ENCODE measurements around the gene PHACTR3. TPM values are rescaled to one million over a fixed set of nuclear protein-coding genes. Genes with fewer than 3 reads are reported as not detected.

Gene PHACTR3
- total RNA-seq, 1 experiment from 2014 or later, result 10.0 TPM

DNA sequence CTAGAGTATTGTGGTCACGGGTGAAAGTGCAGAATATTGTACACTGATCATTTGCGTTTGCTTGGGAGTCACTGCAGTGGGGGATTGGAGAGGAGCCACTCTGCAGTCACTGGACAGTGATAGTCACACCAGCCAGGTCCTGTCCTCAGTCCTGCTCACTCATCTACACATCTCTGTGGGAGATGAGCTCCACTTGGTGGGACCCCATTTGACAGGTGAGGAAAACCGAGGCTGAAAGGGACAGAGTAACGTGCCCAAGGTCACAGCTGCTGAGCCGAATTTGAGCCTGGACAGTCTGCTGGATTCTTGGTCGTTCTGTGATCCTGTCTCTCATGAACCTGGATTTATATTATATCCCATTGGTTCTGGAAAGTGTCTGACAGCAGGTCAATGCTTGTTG is 17.7 kb upstream of the PHACTR3 start:
- CTCF ChIA-PET, result interaction anchor here (0.7 kb wide), 1 partner anchor 170 kb away, joined by 4 read pairs; no protein-coding TSS in a partner anchor
- intact Hi-C loops (cut with micrococcal nuclease; ENCODE audit: unreplicated experiment), result no loop called here
- Mint-ChIP-seq H3K36me3 (ENCODE audit: insufficient read depth, unreplicated experiment) (no peaks in the 10 kb centered on the region), H3K4me1 (ENCODE audit: low read depth, unreplicated experiment) (no peaks in the 10 kb centered on the region), H3K9me3 (ENCODE audit: low read depth, unreplicated experiment) (no peaks in the 10 kb centered on the region), H3K4me3 (ENCODE audit: low read depth, unreplicated experiment) (no peak overlapping the region), H3K27me3 (ENCODE audit: unreplicated experiment) (no peaks in the 10 kb centered on the region), H3K27ac (ENCODE audit: unreplicated experiment) (no peak overlapping the region)
- DNase-seq, result no peak
- BruUV-seq (replicated peaks), result no TSS peak
- TF ChIP-seq, protein P1, sequence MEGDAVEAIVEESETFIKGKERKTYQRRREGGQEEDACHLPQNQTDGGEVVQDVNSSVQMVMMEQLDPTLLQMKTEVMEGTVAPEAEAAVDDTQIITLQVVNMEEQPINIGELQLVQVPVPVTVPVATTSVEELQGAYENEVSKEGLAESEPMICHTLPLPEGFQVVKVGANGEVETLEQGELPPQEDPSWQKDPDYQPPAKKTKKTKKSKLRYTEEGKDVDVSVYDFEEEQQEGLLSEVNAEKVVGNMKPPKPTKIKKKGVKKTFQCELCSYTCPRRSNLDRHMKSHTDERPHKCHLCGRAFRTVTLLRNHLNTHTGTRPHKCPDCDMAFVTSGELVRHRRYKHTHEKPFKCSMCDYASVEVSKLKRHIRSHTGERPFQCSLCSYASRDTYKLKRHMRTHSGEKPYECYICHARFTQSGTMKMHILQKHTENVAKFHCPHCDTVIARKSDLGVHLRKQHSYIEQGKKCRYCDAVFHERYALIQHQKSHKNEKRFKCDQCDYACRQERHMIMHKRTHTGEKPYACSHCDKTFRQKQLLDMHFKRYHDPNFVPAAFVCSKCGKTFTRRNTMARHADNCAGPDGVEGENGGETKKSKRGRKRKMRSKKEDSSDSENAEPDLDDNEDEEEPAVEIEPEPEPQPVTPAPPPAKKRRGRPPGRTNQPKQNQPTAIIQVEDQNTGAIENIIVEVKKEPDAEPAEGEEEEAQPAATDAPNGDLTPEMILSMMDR (IDR thresholded peaks at IDR 0.05; ENCODE audit: unreplicated experiment), result no peak

DNA sequence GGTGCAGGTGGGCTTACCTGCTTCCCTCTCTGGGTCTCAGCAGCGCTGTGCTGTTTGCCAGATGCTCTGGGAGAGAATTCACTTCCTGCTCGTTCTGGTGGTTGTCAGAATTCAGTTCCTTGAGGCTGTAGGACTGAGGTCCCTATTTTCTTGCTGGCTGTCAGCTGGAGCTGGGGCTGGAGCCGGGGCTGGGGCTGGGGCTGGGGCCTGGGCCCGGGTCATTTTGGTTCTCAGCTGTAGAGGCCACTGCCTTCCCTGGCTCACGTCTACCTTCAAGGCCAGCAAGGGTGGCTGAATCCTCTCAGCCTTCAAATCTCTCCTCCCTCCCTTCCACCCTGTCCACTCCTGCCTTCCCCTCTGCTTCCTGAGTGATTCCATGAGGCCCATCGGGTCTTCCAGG is 16.8 kb upstream of the PHACTR3 start:
- intact Hi-C loops (cut with micrococcal nuclease; ENCODE audit: unreplicated experiment), result no loop called here
- Mint-ChIP-seq H3K4me1 (ENCODE audit: low read depth, unreplicated experiment) (no peaks in the 10 kb centered on the region), H3K27ac (ENCODE audit: unreplicated experiment) (no peak overlapping the region), H3K4me3 (ENCODE audit: low read depth, unreplicated experiment) (no peak overlapping the region), H3K36me3 (ENCODE audit: insufficient read depth, unreplicated experiment) (no peaks in the 10 kb centered on the region), H3K27me3 (ENCODE audit: unreplicated experiment) (no peaks in the 10 kb centered on the region), H3K9me3 (ENCODE audit: low read depth, unreplicated experiment) (no peaks in the 10 kb centered on the region)
- BruUV-seq (replicated peaks), result no TSS peak
- TF ChIP-seq, protein P1 (IDR thresholded peaks at IDR 0.05; ENCODE audit: unreplicated experiment), result no peak
- no peak for DNase-seq
- CTCF ChIA-PET, result no interaction called here

DNA sequence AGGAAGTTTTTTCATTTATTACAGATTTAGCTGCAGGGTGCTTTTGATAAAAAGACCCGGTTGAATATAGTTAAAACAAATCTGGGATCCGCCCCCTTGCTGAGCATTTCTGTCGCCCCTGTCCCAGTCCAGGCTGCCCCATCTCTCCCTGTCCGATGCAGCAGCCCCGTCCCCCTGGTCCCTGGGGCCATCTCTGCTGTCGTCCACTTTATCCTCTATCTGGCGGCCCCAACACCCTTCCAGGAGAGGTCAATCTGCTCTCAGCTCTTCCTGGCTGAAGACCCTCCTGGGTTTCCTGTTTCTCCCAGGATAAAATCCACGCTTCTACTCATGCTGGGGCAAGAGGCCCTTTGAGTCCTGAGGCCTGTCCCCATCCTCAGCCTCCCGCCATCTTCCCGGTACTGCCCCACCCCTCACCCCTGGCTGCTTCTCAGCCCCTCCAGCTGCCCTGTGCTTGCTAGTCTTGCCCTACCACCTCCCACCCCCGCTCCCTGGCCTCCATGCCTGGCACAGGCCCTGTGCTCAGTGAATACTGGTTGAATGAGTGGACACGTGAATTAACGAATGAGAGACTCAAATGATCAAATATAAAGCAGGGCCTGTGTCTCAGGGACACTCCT is 16.0 kb upstream of the PHACTR3 start:
- CTCF ChIA-PET, result no interaction called here
- Mint-ChIP-seq H3K36me3 (ENCODE audit: insufficient read depth, unreplicated experiment) (no peaks in the 10 kb centered on the region), H3K9me3 (ENCODE audit: low read depth, unreplicated experiment) (no peaks in the 10 kb centered on the region), H3K27me3 (ENCODE audit: unreplicated experiment) (no peaks in the 10 kb centered on the region), H3K4me1 (ENCODE audit: low read depth, unreplicated experiment) (no peaks in the 10 kb centered on the region), H3K27ac (ENCODE audit: unreplicated experiment) (no peak overlapping the region), H3K4me3 (ENCODE audit: low read depth, unreplicated experiment) (no peak overlapping the region)
- DNase-seq, result no peak
- TF ChIP-seq, protein P1 (IDR thresholded peaks at IDR 0.05; ENCODE audit: unreplicated experiment), result no peak
- intact Hi-C loops (cut with micrococcal nuclease; ENCODE audit: unreplicated experiment), result no loop called here
- BruUV-seq (replicated peaks), result no TSS peak

DNA sequence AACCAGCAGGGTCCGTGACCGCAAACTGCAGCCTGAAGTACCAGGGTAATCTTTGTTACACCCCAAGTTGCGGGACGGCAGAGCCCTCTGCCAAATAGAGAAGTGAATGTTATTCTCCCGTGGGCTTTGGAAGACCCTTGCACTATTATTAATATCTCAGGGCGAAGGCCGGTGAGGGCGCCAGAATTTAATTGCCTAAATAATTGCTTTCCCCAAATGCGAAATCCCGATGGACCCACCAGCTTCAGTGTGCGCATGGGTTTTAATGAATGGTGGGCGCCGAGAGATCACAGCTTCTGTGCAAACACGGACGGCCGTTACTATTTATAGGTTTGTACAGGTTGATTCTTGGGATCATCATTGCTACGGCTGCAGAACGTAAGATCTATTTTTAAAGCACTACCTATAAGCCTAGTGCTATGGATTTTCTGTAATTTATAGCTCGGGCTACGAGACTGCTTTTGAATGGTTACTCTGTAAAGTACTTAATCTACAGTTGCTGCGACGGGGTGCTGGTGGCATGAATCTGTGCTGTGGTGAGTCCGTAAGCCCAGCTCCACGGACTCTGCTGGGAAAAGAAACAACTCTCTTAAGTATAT is 15.2 kb upstream of the PHACTR3 start:
- CTCF ChIA-PET, result interaction anchor here (0.7 to 1.2 kb wide), 2 partner anchors 10 to 12 kb away, joined by 3 to 4 read pairs; no protein-coding TSS in a partner anchor
- no TSS peak for BruUV-seq (replicated peaks)
- no peaks in the 10 kb centered on the region for H3K27me3 Mint-ChIP-seq (ENCODE audit: unreplicated experiment)
- H3K4me3 Mint-ChIP-seq (ENCODE audit: low read depth, unreplicated experiment), result peak overlapping the region; percentile 36
- no peaks in the 10 kb centered on the region for H3K36me3 Mint-ChIP-seq (ENCODE audit: insufficient read depth, unreplicated experiment)
- intact Hi-C loops (cut with micrococcal nuclease; ENCODE audit: unreplicated experiment), result no loop called here
- no peaks in the 10 kb centered on the region for H3K4me1 Mint-ChIP-seq (ENCODE audit: low read depth, unreplicated experiment)
- DNase-seq, result no peak
- H3K9me3 Mint-ChIP-seq (ENCODE audit: low read depth, unreplicated experiment), result no peaks in the 10 kb centered on the region
- TF ChIP-seq, protein P1 (IDR thresholded peaks at IDR 0.05; ENCODE audit: unreplicated experiment), result no peak
- no peak overlapping the region for H3K27ac Mint-ChIP-seq (ENCODE audit: unreplicated experiment)
